DLD1 (cell line): ENCODE measurements around the gene WDR82.

Experiments used
- in situ Hi-C: cut with HindIII; loops from 2 replicates; pipeline ENCODE4 v1.10.0; 2017; ENCODE audit warnings: low sequenced_read_pairs

The WDR82 gene, protein sequence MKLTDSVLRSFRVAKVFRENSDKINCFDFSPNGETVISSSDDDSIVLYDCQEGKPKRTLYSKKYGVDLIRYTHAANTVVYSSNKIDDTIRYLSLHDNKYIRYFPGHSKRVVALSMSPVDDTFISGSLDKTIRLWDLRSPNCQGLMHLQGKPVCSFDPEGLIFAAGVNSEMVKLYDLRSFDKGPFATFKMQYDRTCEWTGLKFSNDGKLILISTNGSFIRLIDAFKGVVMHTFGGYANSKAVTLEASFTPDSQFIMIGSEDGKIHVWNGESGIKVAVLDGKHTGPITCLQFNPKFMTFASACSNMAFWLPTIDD

GRCh38 chr3:52278510-52279069 is at the start of gene WDR82:
TSS of gene WDR82 (minus strand) at chr3:52278649. CDS start at chr3:52278361, 288 bp downstream.
- in situ Hi-C loops: loop anchor here (10.0 kb wide), 1 partner anchor 94 kb away; no protein-coding TSS in a partner anchor

DNA sequence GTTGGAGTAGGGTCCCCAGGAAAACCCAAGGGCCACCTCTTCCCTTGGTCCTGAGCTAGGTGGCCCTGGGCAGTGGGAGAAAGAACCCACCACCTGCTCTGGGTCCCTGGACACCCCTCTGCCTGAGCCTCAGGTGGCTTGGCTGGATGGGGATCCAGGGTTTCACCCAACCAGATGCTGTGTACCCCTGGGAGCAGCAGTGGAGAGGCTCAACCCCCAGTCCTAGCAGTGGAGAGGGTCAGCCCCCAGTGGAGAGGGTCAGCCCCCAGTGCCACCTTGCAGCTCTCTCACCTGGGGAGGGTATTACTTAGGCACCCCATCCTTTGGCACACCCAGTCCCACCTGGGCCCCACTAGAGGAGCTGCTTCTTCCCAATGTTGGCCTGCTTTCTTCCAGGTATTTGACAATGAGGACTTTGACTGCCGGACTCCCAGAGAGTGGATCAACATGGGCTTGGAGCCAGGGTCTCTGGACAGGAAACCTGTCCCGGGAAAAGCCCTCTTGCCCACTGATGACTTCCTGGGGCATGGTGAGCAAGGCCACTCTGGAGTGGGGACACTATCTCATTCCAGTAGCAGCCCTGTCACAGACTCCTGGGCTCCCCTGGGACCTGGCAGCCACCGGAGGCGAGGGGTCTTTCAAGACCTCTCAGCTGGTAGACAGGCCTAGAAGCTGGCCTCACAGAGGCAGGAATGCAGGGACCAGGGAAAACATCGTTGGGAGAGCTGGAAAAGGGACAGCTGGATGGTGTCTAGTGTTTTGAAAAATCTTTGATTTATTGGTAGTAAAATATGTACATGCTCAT is 49.2 kb upstream of the WDR82 start:
- in situ Hi-C loops: no loop called here

- in situ Hi-C loops: no loop called here
Measured at GRCh38 chr3:52326976-52327375, 48.5 kb upstream of the WDR82 start.

- in situ Hi-C loops: no loop called here
Measured at GRCh38 chr3:52325686-52326085, 47.2 kb upstream of the WDR82 start.

DNA sequence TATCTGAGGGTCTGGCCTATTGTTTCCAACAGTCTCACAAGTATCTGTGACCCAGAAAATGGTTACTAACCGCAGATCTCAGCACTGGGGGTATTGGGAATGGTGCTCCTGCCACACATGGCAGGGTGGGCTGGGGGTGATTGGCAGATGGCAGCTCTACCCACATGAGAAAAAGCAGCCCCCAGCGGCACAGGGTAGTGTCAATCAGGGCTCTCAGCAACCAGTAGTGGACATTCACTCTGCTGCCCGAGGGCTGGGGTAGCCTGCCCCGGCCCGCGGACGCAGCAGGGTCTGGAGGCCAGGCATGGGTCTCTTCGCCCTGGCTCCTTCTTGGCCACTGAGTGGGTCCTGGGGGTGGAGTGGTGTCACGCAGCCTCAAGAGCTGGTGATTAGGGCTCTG is 46.2 kb upstream of the WDR82 start:
- in situ Hi-C loops: no loop called here

GRCh38 chr3:52323526-52324295 is 45.3 kb upstream of the WDR82 start:
- in situ Hi-C loops: no loop called here

DNA sequence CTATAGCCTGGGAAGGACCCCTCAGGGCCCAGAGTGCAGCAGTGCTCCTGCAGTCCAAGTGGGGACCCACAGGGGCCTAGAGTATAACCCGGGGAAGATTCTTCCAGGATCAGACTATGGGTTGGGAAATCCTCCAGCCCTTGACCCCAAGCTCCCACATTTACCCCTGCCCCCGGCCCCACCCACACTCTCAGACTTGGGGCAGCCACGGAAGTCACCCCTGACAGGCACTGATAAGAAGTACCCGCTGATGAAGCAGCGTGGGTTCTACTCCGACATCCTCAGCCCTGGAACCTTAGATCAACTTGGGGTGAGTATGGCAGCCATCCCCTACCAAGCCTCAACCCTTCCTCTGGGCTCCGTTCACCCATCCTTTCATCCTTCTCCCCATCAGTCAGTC is 44.0 kb upstream of the WDR82 start:
- in situ Hi-C loops: no loop called here

- in situ Hi-C loops: no loop called here
Measured at GRCh38 chr3:52321481-52321880, 43.0 kb upstream of the WDR82 start.

DNA sequence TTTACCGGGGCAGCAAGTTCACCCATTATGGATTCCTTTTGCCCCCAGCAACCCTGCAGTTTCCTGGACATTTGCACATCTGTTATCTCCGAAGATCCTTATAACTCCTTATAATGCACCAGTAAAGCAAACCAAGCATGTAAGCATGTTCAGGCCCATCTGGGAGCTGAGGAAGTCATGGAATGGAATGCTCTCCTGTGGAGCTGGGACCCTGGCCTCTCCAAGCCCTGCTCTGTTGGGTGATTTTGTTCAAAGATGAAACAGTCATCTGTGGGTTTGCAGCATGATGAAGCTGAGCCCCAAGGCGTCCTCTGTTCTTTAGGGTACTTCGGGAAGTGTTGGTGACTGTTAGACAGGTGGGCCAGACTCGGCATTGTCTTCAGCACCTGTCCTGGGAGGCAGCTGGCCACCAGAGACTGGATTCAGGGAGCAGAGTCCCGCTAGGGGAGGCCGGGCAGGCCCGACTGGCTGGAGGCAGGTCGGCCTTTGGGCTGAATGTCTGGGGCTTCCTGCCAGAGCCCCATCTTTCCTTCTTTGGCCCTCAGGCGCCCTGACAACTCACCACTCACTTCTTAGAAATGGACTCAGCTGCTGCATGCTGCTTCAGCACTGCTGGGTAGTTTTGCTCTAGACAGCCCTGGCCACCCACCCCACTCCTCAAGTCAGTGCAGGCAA is 41.6 kb upstream of the WDR82 start:
- in situ Hi-C loops: no loop called here

DNA sequence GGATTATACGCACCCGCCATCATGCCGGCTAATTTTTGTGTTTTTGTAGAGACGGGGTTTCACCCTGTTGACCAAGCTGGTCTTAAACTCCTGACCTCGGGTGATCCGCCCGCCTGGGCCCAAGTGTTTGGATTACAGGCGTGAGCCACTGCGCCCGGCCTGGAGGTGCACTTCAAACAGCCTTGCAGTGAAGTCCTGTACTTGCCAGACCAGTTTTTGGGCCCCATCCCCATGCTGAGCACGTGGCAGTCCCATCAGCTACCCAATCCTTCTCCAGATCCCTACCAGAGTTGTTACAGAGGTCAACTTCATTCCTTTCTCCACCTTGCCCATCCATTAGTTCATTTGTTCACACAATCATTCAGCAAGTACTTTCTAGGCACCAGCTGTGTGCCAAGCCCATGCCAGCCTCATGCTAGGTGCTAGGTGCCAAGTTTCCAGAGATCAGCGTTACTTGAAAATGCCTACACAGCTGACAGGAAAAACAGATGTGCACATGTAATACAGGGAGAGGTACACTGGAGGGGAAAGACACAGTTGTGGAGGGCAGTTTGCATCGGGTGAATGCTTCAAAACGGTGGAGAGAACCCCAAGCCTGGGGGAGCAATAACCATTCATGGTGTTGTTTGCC is 39.9 kb upstream of the WDR82 start:
- in situ Hi-C loops: no loop called here

DNA sequence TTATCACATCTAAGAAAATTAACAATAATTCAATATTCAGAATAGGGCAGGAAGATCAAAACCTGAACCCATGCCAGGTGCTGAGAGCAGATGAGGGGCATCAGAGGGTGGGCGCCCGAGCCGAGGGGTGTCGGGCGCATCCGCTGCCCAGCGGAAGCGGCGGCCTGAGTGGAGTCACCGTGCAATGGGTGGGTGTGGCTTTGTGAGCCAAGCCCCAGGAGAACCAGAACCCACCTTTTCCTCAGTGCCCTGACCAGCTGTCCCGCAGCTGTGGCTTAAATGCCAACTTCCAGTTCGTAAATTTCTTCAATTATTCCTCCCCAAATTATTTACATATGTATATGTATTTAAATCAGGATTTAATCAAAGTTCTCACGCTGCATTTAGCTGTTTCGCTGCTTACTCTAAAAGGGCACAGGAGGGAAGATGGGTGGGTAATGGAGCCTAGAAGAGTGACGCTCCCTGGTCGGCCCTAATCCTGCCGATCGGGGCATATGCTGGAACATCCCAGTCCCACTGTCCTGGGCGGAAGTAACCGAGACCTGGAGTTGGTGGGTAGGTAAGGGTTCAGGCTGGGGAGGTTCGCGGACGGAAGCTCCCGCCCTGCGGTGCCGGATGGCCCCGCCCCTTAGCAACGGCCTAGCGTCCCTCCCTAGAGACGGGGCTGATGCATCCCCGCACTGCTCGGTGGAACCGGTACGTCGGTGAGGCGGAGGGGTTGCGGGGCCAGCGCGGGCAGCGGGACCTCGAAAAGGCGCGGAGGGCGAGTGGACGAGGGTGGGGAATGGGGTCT is 39.0 kb upstream of the WDR82 start:
- in situ Hi-C loops: no loop called here

DNA sequence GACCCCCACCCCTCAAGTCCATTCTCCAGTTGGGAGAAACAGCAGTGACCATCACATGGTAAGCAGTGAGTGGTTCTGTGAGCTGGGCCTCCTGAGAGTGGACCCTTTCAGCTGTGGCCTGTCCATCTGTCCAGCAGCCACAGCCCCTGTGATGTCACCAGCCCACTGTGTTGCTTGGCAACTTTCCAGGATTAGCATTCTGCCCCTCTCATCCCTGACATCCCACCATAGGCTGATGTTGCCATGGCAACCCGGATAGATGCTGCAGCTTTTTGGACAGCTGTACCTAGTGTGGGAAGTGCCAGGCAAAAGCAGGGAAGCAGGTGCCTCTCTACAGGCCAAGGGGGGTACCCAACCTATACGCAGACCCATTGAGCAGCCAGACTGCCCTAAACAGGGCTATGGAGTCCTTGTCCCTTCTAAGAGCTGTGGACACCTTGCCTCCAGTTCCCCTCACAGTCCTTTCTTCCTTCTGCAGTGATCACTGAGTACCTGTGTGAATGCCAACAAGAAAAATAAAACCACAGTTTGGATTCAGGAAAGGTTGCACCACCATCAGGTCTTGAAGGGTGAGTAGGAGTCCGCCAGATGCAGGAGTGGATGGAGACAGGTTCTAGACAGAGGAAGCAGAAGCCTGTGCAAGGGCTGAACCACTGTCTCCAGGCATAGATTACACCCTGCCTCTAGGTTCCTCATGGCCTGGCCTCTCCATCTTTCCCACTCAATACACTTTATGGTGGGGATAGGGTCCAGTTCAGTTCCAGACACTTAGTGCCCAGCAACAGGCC is 37.7 kb upstream of the WDR82 start, which contains the start of gene DNAH1:
Gene DNAH1, plus strand, starts transcription at position 343 of the 788 bp plus-strand sequence. CDS start 6,124 bp downstream, outside the sequence.
- in situ Hi-C loops: no loop called here

- in situ Hi-C loops: no loop called here
Measured at GRCh38 chr3:52315006-52315405, 36.6 kb upstream of the WDR82 start.

- in situ Hi-C loops: no loop called here
Measured at GRCh38 chr3:52314489-52314888, 36.0 kb upstream of the WDR82 start.

DNA sequence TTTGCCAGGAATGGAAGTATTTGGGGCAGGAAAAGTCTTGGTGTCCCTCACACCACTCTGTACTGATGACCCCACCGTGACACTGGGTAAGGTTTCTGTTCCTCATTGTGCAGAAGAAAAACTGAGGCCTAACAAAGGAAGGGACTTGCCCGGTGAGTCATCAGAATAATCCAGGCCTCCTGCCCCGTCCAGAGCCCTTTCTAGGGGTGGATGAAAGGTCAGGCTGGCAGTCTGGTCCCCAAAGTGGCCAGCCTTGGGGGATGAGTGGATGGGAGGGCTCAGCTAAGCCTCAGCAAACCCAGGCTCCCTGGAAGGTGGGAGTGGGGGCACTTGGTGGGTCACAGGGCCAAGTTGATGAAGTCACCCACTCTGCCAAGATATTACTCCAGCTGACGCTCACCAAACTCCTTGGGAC is 35.3 kb upstream of the WDR82 start:
- in situ Hi-C loops: no loop called here

DNA sequence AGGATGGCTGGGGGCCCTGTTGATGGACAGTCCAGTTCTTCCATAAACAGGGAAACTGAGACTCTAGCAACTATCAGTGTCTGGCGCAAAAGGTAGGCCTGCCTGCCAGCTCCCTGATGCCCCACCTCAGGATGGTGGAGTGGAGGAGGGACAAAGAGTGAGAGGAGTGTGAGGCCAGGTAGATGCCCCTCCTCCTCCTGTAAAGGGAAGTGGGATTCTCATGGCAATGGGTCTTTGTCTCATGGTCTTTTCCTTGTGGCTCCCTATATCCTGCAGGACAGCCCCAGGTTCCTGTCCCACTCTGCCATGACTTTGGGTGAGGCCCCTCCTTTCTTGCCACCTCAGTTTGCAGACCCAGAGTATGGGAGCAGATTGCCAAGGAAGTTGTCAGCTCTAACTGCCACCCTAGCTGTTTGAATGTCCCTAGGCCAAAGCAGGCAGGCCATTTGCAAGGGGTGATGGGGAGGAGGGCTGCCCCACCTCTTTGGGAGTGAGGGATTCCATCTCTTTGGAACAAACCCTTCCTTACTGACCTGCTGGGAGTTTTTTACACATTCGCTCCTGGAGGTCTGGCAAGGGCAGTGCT is 34.8 kb upstream of the WDR82 start:
- in situ Hi-C loops: no loop called here

- in situ Hi-C loops: no loop called here
Measured at GRCh38 chr3:52311576-52312119, 33.2 kb upstream of the WDR82 start.
